ENCODE results near the gene ZBTB48. TPM values are rescaled to one million over a fixed set of nuclear protein-coding genes. Genes with fewer than 3 reads are reported as not detected.
A peak's percentile ranks its signal among the peaks of the same experiment; 100 is the strongest.
"Not testable (repeated sequence)": the region's sequence is repeated elsewhere in the genome, so short reads cannot be mapped to it uniquely, and the experiment has no call there.

ZBTB48 gene
- total RNA-seq, 2 donors from 2014 or later, result 20.7 to 28.9 TPM

DNA sequence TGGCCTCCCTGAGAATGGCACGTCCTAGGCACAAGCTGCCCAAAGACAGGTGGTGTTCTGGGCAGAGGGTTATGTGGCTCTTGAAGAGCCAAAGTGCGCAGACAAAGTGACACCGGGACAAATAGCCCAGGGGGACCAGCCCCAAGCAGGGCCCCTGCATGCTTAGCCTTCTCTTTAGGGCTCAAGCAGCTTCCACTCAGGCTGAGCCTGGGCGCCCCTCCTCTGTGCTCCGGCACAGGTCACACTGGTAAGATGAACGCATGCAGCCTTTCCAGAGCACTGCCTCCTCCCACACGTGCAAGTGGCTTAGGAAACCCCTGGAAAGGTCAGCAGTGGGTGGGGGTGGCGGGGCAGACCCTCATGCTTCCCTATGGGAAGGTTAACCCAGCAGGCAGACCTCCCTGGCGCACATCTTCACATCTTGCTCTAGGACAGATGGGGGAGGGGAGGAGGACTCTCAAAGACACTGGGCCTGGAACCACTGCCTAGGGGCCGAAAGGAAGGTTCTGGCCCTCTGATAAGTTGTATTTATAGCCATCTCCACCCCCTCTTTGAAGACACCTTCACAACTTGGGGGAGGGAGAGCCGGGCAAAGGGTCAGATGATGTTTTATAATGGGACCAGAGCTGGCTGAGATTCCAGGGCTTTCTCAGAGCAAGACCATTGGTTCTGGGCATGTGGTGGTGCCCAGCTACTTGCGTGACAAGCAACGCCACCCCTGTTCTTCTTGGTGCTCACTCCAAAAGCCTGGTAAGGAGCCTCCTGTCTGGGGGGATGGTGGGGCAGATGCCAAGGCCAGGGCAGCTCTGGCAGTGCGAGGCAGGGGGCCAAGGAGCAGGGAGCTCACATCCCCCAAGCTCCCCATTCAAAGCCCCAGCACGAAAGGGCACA lies 17.3 kb downstream of the ZBTB48 start:
- H3K36me3 ChIP-seq, result peaks cover 64% of the 10 kb centered on the region
- DNase-seq (ENCODE audit: low spot score) (no peak), ATAC-seq (ENCODE audit: insufficient number of reproducible peaks, low FRiP score, low read depth) (no peak)
- H3K27me3 ChIP-seq (replicated peaks; ENCODE audit: insufficient read depth), result no peaks in the 10 kb centered on the region
- peak overlapping the region; percentile 93 for H3K4me3 ChIP-seq
- TF ChIP-seq, protein P1, sequence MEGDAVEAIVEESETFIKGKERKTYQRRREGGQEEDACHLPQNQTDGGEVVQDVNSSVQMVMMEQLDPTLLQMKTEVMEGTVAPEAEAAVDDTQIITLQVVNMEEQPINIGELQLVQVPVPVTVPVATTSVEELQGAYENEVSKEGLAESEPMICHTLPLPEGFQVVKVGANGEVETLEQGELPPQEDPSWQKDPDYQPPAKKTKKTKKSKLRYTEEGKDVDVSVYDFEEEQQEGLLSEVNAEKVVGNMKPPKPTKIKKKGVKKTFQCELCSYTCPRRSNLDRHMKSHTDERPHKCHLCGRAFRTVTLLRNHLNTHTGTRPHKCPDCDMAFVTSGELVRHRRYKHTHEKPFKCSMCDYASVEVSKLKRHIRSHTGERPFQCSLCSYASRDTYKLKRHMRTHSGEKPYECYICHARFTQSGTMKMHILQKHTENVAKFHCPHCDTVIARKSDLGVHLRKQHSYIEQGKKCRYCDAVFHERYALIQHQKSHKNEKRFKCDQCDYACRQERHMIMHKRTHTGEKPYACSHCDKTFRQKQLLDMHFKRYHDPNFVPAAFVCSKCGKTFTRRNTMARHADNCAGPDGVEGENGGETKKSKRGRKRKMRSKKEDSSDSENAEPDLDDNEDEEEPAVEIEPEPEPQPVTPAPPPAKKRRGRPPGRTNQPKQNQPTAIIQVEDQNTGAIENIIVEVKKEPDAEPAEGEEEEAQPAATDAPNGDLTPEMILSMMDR (IDR thresholded peaks at IDR 0.05), result no peak
- peak overlapping the region; percentile 25 to 51 for H3K27ac ChIP-seq
- H3K4me1 ChIP-seq (ENCODE audit: control insufficient read depth in 1 of 2, low read depth in 2 of 2), result peaks cover 50 to 65% of the 10 kb centered on the region in 2 donors
- H3K9me3 ChIP-seq, result no peaks in the 10 kb centered on the region

DNA sequence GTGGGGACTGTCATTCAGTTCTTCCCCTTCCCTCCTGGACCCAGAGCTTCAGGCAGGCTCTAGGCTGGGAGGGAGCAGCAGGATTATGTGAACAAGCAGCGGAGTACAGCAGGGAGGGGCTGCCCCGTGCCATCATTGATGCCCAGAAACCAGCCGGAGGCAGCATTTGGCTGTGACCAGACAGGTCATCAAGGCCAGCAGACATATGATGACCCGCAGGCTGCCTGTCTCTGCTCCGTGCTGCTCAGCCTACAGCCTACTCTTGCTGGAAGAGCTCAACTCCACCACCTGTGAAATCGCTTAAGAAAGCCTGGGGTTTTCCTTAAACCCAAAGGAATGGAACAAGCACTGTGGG lies 18.0 kb downstream of the ZBTB48 start:
- Histone ChIP-seq H3K27ac (peak overlapping the region; percentile 25 to 51), H3K4me3 (peak overlapping the region; percentile 93), H3K4me1 (ENCODE audit: control insufficient read depth in 1 of 2, low read depth in 2 of 2) (peaks cover 43 to 59% of the 10 kb centered on the region in 2 donors), H3K27me3 (replicated peaks; ENCODE audit: insufficient read depth) (no peaks in the 10 kb centered on the region), H3K9me3 (no peaks in the 10 kb centered on the region), H3K36me3 (peaks cover 60% of the 10 kb centered on the region)
- TF ChIP-seq, protein P1 (IDR thresholded peaks at IDR 0.05), result no peak
- ATAC-seq (ENCODE audit: insufficient number of reproducible peaks, low FRiP score, low read depth) (no peak), DNase-seq (ENCODE audit: low spot score) (no peak)

DNA sequence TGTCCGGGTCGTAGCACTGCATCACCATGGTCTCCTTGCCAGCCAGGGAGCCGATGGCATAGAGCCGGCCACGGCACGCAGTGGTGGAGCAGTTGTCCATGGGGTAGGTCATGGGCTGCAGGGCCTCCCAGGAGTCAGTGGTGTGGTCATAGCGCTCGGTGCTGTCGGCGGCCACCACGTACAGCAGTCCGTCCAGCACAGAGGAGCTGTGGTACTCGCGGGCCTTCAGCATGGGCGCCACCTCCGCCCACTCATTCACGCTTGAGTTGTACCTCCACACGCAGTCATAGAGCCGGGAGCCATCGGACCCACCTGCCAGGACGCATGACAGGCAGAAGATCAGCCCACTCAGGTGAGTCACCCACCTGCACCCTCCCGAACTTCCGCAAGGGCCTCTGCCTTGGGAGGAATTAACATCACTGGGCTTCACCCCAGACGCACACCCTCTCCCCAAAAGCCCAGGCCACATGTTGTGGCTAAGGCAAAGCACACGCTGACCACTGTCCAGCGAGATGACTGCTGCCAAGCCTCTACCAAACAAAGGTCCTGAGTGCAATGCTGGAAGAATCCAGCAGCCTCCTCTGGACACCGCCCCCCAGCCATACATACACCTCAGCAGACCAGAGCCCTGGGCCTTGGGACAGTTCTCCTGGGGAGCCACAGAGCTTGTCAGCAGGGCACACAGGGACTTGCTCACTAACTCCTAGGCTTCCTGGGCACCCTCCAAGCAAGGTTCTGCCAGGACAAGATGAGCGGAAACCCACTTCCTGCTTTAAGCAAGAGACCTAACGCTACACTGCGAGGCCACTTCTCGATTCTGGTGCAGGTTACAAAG lies 19.6 kb downstream of the ZBTB48 start:
- H3K9me3 ChIP-seq, result no peaks in the 10 kb centered on the region
- DNase-seq (ENCODE audit: low spot score) (no peak), ATAC-seq (ENCODE audit: insufficient number of reproducible peaks, low FRiP score, low read depth) (no peak)
- peak overlapping the region; percentile 93 for H3K4me3 ChIP-seq
- peak overlapping the region; percentile 34 to 51 for H3K27ac ChIP-seq
- peaks cover 36 to 49% of the 10 kb centered on the region in 2 donors for H3K4me1 ChIP-seq (ENCODE audit: control insufficient read depth in 1 of 2, low read depth in 2 of 2)
- no peaks in the 10 kb centered on the region for H3K27me3 ChIP-seq (replicated peaks; ENCODE audit: insufficient read depth)
- TF ChIP-seq, protein P1 (IDR thresholded peaks at IDR 0.05), result no peak
- peaks cover 44% of the 10 kb centered on the region for H3K36me3 ChIP-seq

DNA sequence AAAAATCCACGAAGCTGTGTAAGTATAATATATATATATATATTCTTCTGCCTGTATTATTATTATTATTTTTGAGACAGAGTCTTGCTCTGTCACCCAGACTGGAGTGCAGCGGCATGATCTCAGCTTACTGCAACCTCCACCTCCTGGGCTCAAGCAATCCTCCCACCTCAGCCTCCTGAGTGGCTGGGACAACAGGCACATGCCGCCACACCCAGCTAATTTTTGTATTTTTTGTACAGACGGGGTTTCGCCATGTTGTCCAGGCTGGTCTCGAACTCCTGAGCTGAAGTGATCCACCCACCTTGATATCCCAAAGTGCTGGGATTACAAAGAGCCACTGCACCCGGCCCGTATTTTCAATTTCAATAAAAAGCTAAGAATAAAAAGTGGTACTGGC lies 20.2 kb downstream of the ZBTB48 start:
- H3K36me3 ChIP-seq, result peaks cover 37% of the 10 kb centered on the region
- H3K27ac ChIP-seq, result peak overlapping the region; percentile 99
- DNase-seq (ENCODE audit: low spot score); H3K27me3 ChIP-seq (replicated peaks; ENCODE audit: insufficient read depth); H3K9me3 ChIP-seq; ATAC-seq (ENCODE audit: insufficient number of reproducible peaks, low FRiP score, low read depth): not testable (repeated sequence)
- H3K4me3 ChIP-seq, result peak overlapping the region; percentile 93
- peaks cover 42 to 55% of the 10 kb centered on the region in 2 donors for H3K4me1 ChIP-seq (ENCODE audit: control insufficient read depth in 1 of 2, low read depth in 2 of 2)

DNA sequence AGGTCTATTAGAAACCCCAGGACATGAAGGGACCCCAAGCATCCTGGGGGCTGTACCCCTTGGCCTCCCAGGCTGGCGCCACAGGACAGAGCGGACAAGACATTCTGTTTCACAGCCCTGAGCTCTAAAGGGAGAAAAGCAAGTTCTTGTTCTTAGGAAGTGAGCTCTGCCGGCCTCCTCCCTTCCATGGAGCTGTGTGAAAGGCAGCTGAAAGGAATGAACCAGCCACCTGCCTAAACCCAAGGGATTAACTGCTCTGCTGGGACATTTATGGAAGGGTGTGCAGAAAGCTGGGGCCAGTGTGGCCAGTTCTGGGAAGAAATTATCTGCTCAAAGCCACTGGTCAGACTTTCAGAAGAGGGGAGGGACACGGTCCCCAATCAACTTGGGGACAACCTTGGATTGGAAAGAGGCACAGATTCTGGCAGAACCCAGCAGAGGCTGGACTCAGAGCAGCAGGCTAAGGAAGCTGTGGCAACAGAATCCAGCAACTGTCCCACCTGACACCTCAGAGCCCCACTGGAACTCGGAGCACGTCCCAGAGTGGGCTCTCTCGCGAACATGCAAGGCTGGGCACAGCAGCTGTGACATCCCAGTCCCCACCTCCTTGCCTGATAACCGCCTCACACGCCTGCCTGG lies 20.7 kb downstream of the ZBTB48 start:
- Histone ChIP-seq H3K9me3 (no peaks in the 10 kb centered on the region), H3K4me1 (ENCODE audit: control insufficient read depth in 1 of 2, low read depth in 2 of 2) (peaks cover 46 to 59% of the 10 kb centered on the region in 2 donors), H3K36me3 (peaks cover 32% of the 10 kb centered on the region), H3K27me3 (replicated peaks; ENCODE audit: insufficient read depth) (no peaks in the 10 kb centered on the region), H3K27ac (peak overlapping the region; percentile 99), H3K4me3 (peak overlapping the region; percentile 93)
- TF ChIP-seq, protein P1 (IDR thresholded peaks at IDR 0.05), result no peak
- DNase-seq (ENCODE audit: low spot score), result no peak
- no peak for ATAC-seq (ENCODE audit: insufficient number of reproducible peaks, low FRiP score, low read depth)

Data from thoracic aorta (tissue), 2 donors.